ENCODE data around the gene IL1R2. TPM values are rescaled to one million over a fixed set of nuclear protein-coding genes. Genes with fewer than 3 reads are reported as not detected.

The IL1R2 gene
- total and polyA plus RNA-seq, 2 of the 13 experiments (the other 11 are each of a cell fraction or from before 2014, with no cell fraction given) = 3.6 to 7.3 TPM

DNA sequence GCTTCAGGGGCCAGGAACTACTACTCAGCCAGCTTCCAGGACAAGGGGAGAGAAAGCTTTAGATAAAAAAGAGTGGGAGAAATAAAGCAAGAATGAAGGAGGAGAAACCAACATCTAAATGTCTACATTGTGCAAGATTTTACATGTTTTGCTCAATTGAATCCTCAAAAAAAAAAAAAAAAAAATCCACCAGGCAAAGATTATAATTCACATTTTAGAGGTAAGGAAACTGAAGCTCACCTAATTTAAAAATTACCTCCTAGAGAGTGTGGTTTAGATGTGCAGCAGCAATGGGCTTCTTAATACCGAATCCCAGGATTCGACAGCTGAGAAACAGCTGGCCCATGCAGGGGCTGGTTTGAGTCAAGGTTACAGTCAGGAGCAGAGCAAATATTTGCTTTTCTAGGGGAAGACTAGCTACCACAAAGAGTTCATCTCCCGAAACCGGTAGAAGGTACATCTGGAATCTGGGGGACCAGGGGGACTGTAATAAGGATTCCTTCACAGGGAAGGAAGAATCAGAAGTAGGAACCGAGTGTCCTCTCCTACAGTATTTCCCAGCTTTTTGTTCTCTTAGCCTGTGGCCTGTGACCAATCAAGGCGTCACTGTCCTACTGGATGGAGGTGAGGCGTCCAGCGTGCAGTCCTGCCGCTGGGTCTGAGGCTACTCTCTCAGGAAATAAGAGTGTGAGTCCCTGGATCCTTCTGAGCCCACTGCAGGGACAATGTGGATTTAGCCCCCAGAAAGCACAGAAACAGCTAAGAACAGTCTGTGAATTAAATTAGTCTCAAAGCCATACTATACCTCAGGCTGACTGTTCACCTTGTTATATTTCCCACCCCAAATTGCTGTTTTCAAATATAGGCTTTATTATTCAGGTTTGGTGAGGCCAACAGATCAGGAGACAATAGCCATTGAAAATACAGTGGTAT, 42.3 kb downstream of the IL1R2 start:
- Histone ChIP-seq H3K27me3 (ENCODE audit: control insufficient read depth in 1 of 2, insufficient read depth in 2 of 2, low read length in 2 of 2) (no peaks in the 10 kb centered on the region), H3K36me3 (replicated peaks in 1 of 2; ENCODE audit: control insufficient read depth in 1 of 2, insufficient read depth in 2 of 2, low read length in 2 of 2) (no peaks in the 10 kb centered on the region), H3K4me1 (ENCODE audit: insufficient read depth, low read length) (peaks cover 75% of the 10 kb centered on the region), H2AFZ (ENCODE audit: low read length) (no peak overlapping the region), H3K4me2 (ENCODE audit: low read depth, low read length) (peak overlapping the region; percentile 75), H4K20me1 (ENCODE audit: insufficient read depth, low read length) (no peaks in the 10 kb centered on the region), H3K27ac (ENCODE audit: extremely low read length, insufficient read depth, low read length) (peak overlapping the region; percentile 73), H3K79me2 (ENCODE audit: insufficient read depth, low read length) (no peaks in the 10 kb centered on the region), H3K9ac (ENCODE audit: insufficient read depth, low read depth, low read length) (peak overlapping the region; percentile 58), H3K9me3 (ENCODE audit: low read length) (no peaks in the 10 kb centered on the region), H3K4me3 (replicated peaks in 1 of 3; ENCODE audit: insufficient read depth in 1 of 3, low read depth in 2 of 3, low read length in 3 of 3) (peak overlapping the region; percentile 8 to 59 (median 21))
- CTCF ChIA-PET (ENCODE audit: low intra/inter-chr PET ratio, low total read pairs) = no interaction called here
- 13% methylated on average over 9 of the region's 9 CpGs for WGBS (ENCODE audit: low lambda C conversion rate)
- in situ Hi-C loops (cut with HindIII; ENCODE audit: extremely low pct_ligation_motif_present, low pct_unique_long_range_greater_than_20kb) (no loop called here), intact Hi-C loops (cut with micrococcal nuclease; ENCODE audit: unreplicated experiment) (loop anchor here (1.0 to 2.0 kb wide), 2 partner anchors 13 to 122 kb away; no protein-coding TSS in a partner anchor)
- DNase-seq (ENCODE audit: low spot score) (peak; percentile 89), ATAC-seq (peak; percentile 83), FAIRE-seq (peak; percentile 83)
- POLR2A ChIA-PET = interaction anchor here (0.7 to 4.9 kb wide), 21 partner anchors 9 to 207 kb away, joined by 3 to 73 read pairs (median 8); partner anchors contain the start of gene IL1R1
- no TSS peak for BruUV-seq (replicated peaks)
- TF ChIP-seq, protein P1, sequence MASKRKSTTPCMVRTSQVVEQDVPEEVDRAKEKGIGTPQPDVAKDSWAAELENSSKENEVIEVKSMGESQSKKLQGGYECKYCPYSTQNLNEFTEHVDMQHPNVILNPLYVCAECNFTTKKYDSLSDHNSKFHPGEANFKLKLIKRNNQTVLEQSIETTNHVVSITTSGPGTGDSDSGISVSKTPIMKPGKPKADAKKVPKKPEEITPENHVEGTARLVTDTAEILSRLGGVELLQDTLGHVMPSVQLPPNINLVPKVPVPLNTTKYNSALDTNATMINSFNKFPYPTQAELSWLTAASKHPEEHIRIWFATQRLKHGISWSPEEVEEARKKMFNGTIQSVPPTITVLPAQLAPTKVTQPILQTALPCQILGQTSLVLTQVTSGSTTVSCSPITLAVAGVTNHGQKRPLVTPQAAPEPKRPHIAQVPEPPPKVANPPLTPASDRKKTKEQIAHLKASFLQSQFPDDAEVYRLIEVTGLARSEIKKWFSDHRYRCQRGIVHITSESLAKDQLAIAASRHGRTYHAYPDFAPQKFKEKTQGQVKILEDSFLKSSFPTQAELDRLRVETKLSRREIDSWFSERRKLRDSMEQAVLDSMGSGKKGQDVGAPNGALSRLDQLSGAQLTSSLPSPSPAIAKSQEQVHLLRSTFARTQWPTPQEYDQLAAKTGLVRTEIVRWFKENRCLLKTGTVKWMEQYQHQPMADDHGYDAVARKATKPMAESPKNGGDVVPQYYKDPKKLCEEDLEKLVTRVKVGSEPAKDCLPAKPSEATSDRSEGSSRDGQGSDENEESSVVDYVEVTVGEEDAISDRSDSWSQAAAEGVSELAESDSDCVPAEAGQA (IDR thresholded peaks at IDR 0.05; ENCODE audit: low read depth) = 0 out of 2 replicates have a peak, but pooled peaks have one; percentile 18
- TF ChIP-seq, protein P1 (CRISPR knock-in tag; IDR thresholded peaks at IDR 0.05; ENCODE audit: borderline replicate concordance) = no peak
- TF ChIP-seq ZNF850 (CRISPR knock-in tag; conservative IDR thresholded peaks at IDR 0.05) (no peak), RARA (CRISPR knock-in tag; IDR thresholded peaks at IDR 0.05) (peak; percentile 96), MXD4 (CRISPR knock-in tag; IDR thresholded peaks at IDR 0.05) (peak; percentile 17; the same call in 1 of the 2 replicates), ZSCAN31 (CRISPR knock-in tag; IDR thresholded peaks at IDR 0.05; ENCODE audit: low read depth) (0 out of 2 replicates have a peak, but pooled peaks have one; percentile 30), IRF2 (CRISPR knock-in tag; IDR thresholded peaks at IDR 0.05) (peak; percentile 94), PITX1 (CRISPR knock-in tag; IDR thresholded peaks at IDR 0.05) (peak; percentile 80; the same call in 1 of the 2 replicates), ZFYVE20 (CRISPR knock-in tag; IDR thresholded peaks at IDR 0.05; ENCODE audit: borderline replicate concordance, low read depth) (no peak), ARID2 (CRISPR knock-in tag; IDR thresholded peaks at IDR 0.05; ENCODE audit: borderline replicate concordance) (0 out of 2 replicates have a peak, but pooled peaks have one; percentile 40)
- TF ChIP-seq, protein P2, sequence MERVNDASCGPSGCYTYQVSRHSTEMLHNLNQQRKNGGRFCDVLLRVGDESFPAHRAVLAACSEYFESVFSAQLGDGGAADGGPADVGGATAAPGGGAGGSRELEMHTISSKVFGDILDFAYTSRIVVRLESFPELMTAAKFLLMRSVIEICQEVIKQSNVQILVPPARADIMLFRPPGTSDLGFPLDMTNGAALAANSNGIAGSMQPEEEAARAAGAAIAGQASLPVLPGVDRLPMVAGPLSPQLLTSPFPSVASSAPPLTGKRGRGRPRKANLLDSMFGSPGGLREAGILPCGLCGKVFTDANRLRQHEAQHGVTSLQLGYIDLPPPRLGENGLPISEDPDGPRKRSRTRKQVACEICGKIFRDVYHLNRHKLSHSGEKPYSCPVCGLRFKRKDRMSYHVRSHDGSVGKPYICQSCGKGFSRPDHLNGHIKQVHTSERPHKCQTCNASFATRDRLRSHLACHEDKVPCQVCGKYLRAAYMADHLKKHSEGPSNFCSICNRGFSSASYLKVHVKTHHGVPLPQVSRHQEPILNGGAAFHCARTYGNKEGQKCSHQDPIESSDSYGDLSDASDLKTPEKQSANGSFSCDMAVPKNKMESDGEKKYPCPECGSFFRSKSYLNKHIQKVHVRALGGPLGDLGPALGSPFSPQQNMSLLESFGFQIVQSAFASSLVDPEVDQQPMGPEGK (CRISPR knock-in tag; IDR thresholded peaks at IDR 0.05) = peak; percentile 80
- TF ChIP-seq, protein P3, sequence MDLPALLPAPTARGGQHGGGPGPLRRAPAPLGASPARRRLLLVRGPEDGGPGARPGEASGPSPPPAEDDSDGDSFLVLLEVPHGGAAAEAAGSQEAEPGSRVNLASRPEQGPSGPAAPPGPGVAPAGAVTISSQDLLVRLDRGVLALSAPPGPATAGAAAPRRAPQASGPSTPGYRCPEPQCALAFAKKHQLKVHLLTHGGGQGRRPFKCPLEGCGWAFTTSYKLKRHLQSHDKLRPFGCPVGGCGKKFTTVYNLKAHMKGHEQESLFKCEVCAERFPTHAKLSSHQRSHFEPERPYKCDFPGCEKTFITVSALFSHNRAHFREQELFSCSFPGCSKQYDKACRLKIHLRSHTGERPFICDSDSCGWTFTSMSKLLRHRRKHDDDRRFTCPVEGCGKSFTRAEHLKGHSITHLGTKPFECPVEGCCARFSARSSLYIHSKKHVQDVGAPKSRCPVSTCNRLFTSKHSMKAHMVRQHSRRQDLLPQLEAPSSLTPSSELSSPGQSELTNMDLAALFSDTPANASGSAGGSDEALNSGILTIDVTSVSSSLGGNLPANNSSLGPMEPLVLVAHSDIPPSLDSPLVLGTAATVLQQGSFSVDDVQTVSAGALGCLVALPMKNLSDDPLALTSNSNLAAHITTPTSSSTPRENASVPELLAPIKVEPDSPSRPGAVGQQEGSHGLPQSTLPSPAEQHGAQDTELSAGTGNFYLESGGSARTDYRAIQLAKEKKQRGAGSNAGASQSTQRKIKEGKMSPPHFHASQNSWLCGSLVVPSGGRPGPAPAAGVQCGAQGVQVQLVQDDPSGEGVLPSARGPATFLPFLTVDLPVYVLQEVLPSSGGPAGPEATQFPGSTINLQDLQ (CRISPR knock-in tag; IDR thresholded peaks at IDR 0.05) = no peak
